Stimulated activated memory B cell treated with anti-CD40 and anti-IgM and Interleukin-4, amounts not matched to agents 10 μg/mL and 1 μg/mL and 100 μg/mL, for 72 hours (primary cell): ENCODE results near the gene PARP15.

Experiments used
- ATAC-seq: fragments of 150-1000 bp; cut with Tn5 transposase; 2 replicates; pipeline ENCODE4 v1.10.0; 2021
- H3K27ac Mint-ChIP-seq: one replicate; pipeline ENCODE4 v1.8.0; 2022; ENCODE audit warnings: mild to moderate bottlenecking, mixed read lengths
- H3K27me3 Mint-ChIP-seq: one replicate; pipeline ENCODE4 v1.8.0; 2022; ENCODE audit warnings: mixed read lengths
- H3K36me3 Mint-ChIP-seq: one replicate; pipeline ENCODE4 v1.8.0; 2022; ENCODE audit warnings: mixed read lengths
- H3K4me1 Mint-ChIP-seq: one replicate; pipeline ENCODE4 v1.8.0; 2022; ENCODE audit warnings: mixed read lengths
- H3K4me3 Mint-ChIP-seq: one replicate; pipeline ENCODE4 v1.8.0; 2022; ENCODE audit warnings: mild to moderate bottlenecking, moderate library complexity, mixed read lengths
- H3K9me3 Mint-ChIP-seq: one replicate; pipeline ENCODE4 v1.8.0; 2022; ENCODE audit warnings: mixed read lengths

The PARP15 gene

DNA sequence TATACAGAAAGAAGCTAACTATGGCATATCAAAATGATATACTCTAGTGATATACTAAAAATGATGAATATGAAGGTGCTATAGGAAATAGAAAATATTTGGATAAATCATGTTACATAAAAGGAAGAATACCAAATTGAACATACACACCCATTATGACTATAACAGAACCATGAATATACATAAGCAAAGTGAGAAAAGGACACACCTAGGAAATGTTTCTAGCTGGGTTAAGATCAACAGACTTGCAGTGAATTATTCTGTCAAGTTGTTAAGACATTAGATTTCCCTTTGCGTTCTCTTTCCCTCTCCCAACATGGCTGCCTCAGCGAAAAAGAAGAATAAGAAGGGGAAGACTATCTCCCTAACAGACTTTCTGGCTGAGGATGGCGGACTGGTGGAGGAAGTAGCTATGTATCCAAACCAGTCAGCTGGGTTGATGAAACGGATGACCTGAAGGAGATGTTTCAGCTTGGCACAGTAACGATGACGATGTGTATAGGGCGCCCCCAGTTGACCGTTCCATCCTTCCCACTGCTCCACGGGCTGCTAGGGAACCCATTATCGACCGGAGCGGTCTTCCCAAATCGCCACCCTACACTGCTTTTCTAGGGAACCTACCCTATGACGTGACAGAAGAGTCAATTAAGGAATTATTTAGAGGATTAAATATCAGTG lies 83.0 kb downstream of the PARP15 start:
- H3K27me3 Mint-ChIP-seq, result no peaks in the 10 kb centered on the region

DNA sequence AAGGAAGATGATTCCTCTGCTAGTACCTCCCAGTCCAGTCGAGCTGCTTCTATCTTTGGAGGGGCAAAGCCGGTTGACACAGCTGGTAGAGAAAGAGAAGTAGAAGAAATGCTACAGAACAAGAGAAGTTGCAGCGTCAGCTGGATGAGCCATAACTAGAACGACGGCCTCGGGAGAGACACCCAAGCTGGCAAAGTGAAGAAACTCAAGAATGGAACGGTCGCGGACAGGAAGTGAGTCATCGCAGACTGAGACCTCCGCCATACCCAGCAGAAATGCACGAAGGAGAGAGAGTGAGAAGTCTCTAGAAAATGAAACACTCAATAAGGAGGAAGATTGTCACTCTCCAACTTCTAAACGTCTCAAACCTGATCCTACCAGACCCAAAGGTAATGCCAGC lies 84.2 kb downstream of the PARP15 start:
- Mint-ChIP-seq H3K36me3 (no peaks in the 10 kb centered on the region), H3K4me3 (peak overlapping the region; percentile 59), H3K27me3 (no peaks in the 10 kb centered on the region), H3K4me1 (peaks cover 25% of the 10 kb centered on the region), H3K27ac (peak overlapping the region; percentile 63), H3K9me3 (peaks cover 8% of the 10 kb centered on the region)
- ATAC-seq, result peak; percentile 67

More for the DNA sequence above, 83.0 kb downstream of the PARP15 start:
- Mint-ChIP-seq H3K27ac (no peak overlapping the region), H3K4me3 (no peak overlapping the region), H3K9me3 (peaks cover 8% of the 10 kb centered on the region), H3K4me1 (peaks cover 25% of the 10 kb centered on the region), H3K36me3 (no peaks in the 10 kb centered on the region)
- no peak for ATAC-seq

DNA sequence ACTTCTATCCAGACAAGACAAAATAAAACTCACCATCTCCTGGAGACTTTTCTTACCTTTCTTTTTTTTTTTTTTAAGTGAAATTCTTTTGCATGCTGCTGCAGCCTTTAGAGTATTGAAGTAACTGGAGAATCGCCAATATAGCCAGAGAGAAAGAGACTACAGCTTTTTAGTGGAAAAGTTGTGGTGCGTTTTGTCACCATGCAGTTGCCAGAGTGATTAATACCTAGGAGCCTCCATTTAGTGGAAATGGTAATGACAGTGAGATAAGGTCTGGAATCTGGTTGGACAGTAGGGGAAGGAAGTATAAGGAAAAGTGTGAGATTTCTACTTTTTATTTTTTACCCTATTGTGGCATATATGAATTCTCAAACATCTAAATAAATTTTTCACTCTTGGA lies 85.1 kb downstream of the PARP15 start:
- peaks cover 8% of the 10 kb centered on the region for H3K9me3 Mint-ChIP-seq
- H3K27me3 Mint-ChIP-seq, result no peaks in the 10 kb centered on the region
- no peak overlapping the region for H3K4me3 Mint-ChIP-seq
- no peaks in the 10 kb centered on the region for H3K36me3 Mint-ChIP-seq
- H3K27ac Mint-ChIP-seq, result no peak overlapping the region
- ATAC-seq, result no peak
- H3K4me1 Mint-ChIP-seq, result peaks cover 25% of the 10 kb centered on the region

DNA sequence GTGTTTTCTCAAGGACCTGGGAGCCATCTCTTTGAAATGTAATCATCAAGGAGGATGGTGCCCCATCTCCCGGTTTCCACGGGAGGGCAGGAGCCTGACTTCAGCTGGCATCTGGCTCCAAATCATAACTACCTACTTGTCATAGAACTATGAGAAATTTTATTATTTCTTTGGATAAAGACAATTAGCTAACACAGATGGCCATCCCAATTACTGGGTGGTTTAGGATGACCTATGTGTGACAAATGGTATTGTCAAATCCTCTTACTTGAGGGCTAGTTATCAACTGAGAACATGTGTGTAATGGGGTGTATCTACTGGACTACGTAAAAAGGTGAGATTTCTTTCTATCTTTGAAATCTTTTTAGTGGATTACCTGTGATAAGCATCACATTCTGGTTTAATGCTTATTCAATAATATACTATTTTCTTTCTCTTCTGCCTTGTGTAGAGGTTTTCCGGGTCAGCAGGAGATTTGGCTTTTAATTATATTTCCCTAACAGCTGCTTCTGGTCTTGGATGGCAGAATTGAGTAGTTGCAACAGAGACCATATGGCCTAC lies 87.9 kb downstream of the PARP15 start:
- H3K4me3 Mint-ChIP-seq, result no peak overlapping the region
- no peaks in the 10 kb centered on the region for H3K36me3 Mint-ChIP-seq
- ATAC-seq, result no peak
- H3K9me3 Mint-ChIP-seq, result peaks cover 10% of the 10 kb centered on the region
- no peaks in the 10 kb centered on the region for H3K27me3 Mint-ChIP-seq
- peaks cover 18% of the 10 kb centered on the region for H3K4me1 Mint-ChIP-seq
- H3K27ac Mint-ChIP-seq, result no peak overlapping the region

DNA sequence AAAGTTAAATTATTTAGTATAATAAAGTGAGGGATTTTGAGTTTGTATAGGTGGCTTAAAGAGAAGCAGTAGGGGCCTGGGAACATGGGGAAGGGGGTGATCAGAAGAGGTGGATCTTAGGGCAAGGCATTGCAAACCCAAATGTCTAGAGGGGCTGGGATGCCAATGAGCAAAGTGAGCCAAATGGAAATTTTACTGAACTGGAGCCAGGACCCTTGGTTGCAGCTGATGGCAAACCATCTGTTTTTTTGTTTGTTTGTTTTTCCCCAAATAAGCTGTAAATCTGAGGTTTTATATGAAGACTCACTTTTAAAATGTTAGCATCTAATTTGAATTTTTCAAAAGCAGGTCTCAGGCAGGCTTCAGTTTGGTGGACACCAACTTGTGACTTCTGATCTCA lies 88.4 kb downstream of the PARP15 start:
- Mint-ChIP-seq H3K27me3 (no peaks in the 10 kb centered on the region), H3K4me3 (no peak overlapping the region), H3K27ac (no peak overlapping the region), H3K4me1 (peaks cover 13% of the 10 kb centered on the region), H3K36me3 (no peaks in the 10 kb centered on the region), H3K9me3 (peaks cover 7% of the 10 kb centered on the region)
- ATAC-seq, result no peak

DNA sequence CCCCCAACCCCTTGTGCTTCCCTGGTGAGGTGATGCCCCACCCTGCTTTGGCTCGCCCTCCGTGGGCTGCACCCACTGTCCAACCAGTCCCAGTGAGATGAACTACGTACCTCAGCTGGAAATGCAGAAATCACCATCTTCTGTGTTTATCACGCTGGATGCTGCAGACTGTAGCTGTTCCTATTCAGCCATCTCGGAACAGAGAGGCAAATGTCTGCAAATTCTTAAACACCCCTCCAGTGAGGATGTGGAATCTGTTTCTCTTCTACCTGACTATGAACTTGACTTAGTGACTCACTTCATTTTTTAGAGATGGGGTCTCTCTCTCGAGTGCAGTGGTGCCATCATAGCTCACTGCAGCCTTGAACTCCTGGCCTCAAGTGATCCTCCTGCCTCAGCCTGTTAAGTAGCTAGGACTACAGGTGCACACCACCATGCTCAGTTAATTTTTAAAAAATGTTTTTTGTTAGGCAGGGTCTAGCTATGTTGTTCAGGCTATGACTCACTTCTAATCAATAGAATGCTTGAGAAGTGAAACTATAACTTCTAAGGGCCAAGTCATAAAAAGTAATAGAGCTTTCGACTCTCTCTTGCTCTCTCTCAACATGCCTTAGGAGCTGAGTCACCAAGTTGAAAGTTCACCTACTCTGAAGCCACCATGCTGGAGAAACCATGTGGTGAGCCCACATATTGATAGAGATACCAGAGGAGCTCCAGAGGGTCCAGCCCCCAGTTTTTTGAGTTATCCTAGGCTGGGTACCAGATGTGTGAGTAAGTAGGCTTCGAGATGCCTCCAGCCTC lies 91.7 kb downstream of the PARP15 start:
- Mint-ChIP-seq H3K27me3 (no peaks in the 10 kb centered on the region), H3K27ac (peak overlapping the region; percentile 27), H3K9me3 (peaks cover 5% of the 10 kb centered on the region), H3K4me1 (no peaks in the 10 kb centered on the region), H3K36me3 (no peaks in the 10 kb centered on the region), H3K4me3 (no peak overlapping the region)
- ATAC-seq, result peak; percentile 27

DNA sequence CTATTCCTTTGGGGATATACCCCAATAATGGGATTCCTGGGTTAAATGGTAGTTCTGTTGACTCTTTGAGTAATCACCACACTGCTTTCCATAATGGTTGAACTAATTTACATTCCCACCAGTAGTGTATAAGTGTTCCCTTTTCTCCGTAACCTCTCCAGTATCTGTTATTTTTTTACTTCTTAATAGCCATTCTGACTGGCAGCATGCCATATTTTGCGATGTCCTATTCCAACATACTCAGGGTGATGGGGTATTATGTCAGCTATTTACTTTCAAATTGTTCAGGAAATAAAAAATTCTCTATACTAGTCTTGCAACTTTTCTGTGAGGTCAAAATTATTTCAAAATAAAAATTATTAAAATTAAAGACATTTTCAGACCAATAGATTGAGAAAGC lies 94.1 kb downstream of the PARP15 start:
- Mint-ChIP-seq H3K36me3 (no peaks in the 10 kb centered on the region), H3K27ac (no peak overlapping the region), H3K4me3 (no peak overlapping the region), H3K4me1 (no peaks in the 10 kb centered on the region), H3K27me3 (no peaks in the 10 kb centered on the region), H3K9me3 (peaks cover 7% of the 10 kb centered on the region)
- no peak for ATAC-seq

DNA sequence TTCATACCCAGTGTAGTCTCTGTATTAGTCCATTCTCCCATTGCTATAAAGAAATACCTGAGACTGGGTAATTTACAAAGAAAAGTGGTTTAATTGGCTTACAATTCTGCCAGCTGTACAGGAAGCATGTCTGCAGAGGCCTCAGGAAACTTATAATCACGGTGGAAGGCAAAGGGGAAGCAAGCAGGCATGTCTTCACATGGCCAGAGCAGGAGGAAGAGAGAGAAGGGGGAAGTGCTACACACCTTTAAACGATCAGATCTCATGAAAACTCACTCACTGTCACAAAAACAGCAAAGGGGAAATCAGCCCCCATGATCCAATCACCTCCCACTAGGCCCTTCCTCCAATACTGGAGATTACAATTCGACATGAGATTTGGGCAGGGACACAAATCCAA lies 96.9 kb downstream of the PARP15 start:
- peaks cover 14% of the 10 kb centered on the region for H3K4me1 Mint-ChIP-seq
- no peak overlapping the region for H3K27ac Mint-ChIP-seq
- no peak for ATAC-seq
- H3K4me3 Mint-ChIP-seq, result no peak overlapping the region
- H3K9me3 Mint-ChIP-seq, result peaks cover 5% of the 10 kb centered on the region
- H3K36me3 Mint-ChIP-seq, result no peaks in the 10 kb centered on the region
- no peaks in the 10 kb centered on the region for H3K27me3 Mint-ChIP-seq

DNA sequence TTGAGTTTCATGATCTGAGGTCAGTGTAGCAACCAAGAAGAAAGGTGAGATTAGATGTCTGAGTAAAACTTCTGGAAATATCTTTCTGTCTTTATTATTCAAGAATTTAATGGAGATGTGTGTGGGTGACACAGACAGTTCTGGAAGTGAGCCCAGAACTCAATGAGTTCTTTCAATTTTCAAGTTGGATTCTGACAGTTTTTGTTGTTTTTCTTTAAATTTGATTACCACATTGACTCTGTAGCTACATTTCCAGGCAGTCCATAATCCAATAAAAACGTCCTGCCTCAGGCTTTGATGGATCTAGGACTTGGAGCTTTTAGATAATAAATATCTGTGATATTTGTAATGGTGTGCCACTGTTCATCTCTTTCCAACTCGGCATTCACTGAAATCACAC lies 99.3 kb downstream of the PARP15 start:
- Mint-ChIP-seq H3K27me3 (no peaks in the 10 kb centered on the region), H3K36me3 (no peaks in the 10 kb centered on the region), H3K4me1 (peaks cover 30% of the 10 kb centered on the region), H3K4me3 (no peak overlapping the region), H3K27ac (no peak overlapping the region), H3K9me3 (peaks cover 5% of the 10 kb centered on the region)
- no peak for ATAC-seq

DNA sequence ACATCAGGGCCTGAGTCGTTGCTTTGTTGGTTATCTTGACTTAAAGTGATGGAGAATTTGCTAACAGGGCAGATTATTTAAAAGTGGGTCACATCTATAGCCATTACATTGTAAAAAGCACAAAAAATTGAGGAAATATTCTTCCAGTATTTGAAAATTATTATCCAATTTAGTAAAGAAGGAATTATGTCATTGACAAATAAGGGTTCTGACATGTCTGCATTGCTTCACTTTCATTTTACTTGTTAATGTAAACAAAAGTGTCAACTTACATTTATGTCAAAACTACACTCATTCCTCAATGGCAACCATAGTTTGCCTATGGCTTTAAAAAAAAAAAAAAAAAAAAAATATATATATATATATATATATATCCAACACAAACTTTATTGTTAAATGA lies 99.8 kb downstream of the PARP15 start:
- Mint-ChIP-seq H3K27ac (no peak overlapping the region), H3K36me3 (no peaks in the 10 kb centered on the region), H3K27me3 (no peaks in the 10 kb centered on the region), H3K4me3 (no peak overlapping the region), H3K4me1 (peaks cover 35% of the 10 kb centered on the region), H3K9me3 (peaks cover 5% of the 10 kb centered on the region)
- no peak for ATAC-seq

DNA sequence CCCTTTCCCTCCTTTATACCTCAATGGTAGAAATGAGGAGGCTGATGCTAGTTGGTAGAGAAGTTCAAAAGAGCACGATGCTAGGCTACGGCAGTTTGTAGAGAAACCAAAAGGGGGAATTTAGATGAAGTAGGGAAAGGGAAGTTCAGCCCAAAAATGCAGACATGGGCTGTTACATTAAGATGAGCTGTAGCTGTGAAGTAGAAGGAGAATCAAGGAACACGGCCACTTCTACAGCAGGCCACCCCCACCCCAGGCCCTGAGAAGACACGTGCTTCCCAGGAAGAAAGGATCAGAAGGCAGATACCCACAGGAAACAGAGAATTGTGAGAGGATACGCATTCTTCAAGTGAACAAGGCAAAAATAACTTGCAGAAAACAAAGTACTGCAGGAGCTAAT lies 101.1 kb downstream of the PARP15 start:
- Mint-ChIP-seq H3K27me3 (no peaks in the 10 kb centered on the region), H3K4me3 (peak overlapping the region; percentile 6), H3K36me3 (no peaks in the 10 kb centered on the region), H3K9me3 (peaks cover 2% of the 10 kb centered on the region), H3K4me1 (peaks cover 48% of the 10 kb centered on the region), H3K27ac (peak overlapping the region; percentile 96)
- peak; percentile 13 for ATAC-seq

DNA sequence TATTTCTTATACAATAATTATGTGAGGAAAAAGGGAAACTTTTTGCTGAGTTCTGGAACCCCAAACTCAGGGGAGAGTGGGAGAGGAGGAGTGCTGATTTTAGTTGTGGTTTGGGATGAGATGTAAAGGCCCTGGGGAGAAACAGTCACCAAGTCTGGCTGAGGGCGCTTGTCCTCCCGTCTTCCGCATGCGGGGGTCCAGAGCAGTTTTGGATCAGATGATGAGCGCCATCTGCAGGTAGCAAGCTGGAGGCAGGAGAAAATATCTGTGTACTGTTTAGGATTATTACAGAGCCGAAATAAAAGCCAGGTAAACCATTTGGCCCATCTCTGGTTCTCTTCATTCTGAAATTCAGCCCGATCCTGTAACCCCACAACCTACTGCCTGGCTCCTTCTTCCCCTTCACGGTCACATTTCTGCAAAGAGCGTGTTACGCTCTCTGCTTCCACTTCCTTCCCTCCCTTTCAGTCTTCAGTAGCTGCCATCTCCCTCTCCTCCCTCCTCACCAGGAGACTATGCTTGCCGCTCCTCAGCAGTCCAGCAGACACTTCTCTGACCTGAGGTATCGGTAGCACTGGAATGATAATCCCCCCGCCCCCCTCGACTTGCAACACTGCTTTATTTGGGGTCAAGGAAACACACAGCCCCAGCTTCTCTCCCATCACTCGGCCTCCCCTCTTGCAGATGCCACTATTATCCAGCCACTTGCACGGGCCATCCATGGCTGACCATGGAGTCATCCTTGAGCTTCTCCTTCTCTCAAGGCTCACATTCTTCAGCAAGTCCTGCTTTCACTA lies 101.8 kb downstream of the PARP15 start:
- peaks cover 54% of the 10 kb centered on the region for H3K4me1 Mint-ChIP-seq
- peaks cover under 1% of the 10 kb centered on the region for H3K9me3 Mint-ChIP-seq
- no peaks in the 10 kb centered on the region for H3K27me3 Mint-ChIP-seq
- H3K4me3 Mint-ChIP-seq, result peak overlapping the region; percentile 93
- H3K27ac Mint-ChIP-seq, result peak overlapping the region; percentile 96
- ATAC-seq, result peak; percentile 70
- H3K36me3 Mint-ChIP-seq, result peaks cover 2% of the 10 kb centered on the region

DNA sequence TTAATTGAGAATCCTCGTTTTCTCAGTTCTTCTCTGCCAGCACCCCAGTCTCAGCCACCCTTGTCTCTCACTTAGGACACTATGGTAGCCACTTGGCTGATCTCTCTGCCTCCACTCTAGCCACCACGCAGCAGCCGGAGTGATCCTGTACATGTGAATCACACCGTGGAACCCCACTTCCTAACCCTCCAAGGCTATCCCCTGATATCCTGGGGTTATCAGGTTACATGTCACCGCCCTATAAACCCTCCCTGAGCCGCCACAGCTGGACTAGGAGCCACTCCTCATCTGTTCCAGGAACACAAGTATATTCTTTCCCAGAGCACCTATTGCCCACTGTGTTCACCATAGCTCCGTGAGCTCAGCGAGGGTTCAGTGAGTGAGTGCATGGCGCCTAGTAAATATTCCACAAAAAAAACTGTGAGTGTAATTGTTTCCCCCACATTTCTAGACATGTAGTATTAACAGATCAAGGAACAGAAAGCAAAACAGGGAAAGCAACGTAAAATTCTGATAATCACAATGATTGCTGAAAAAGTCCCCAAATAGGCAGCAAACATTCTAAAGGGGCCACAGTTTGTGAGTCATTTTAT lies 102.5 kb downstream of the PARP15 start:
- ATAC-seq, result peak; percentile 32
- H3K36me3 Mint-ChIP-seq, result peaks cover 9% of the 10 kb centered on the region
- no peaks in the 10 kb centered on the region for H3K9me3 Mint-ChIP-seq
- no peaks in the 10 kb centered on the region for H3K27me3 Mint-ChIP-seq
- peak overlapping the region; percentile 93 for H3K4me3 Mint-ChIP-seq
- H3K27ac Mint-ChIP-seq, result peak overlapping the region; percentile 96
- H3K4me1 Mint-ChIP-seq, result peaks cover 61% of the 10 kb centered on the region

DNA sequence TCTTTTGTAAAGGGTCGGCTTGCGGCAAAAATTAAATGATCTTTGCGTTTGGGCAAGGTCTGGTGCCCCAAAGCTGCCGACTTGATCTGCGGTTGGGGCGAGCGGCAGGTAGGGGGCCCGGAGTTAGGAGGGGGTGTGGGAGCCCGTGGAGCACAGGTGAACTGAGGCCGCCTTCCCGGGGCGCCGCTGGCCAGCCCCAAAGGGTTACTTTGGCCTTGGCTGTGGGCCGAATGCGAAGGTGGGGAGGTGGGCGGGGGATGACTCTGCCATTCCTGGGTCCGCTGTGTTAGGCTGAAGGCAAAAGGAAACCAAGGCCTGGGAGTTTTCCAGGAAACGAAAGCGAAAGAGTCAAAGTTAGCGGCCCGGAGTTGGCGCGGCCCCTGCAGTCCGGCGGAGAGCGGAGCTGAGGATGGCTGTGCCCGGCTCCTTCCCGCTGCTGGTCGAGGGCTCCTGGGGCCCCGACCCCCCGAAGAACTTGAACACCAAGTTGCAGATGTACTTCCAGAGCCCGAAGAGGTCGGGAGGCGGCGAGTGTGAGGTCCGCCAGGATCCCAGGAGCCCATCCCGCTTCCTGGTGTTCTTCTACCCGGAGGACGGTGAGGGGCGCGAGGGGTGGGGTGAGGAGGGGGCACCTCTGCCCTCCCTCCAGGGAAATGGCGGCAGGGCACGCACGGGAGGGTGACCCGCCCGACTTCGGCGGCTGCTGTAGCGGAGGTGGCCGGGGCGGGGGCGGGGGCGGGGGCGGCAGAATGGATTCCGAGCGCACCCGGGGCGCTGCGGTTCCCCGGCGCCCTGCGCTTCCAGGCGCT lies 103.2 kb downstream of the PARP15 start, which contains the start of gene PARP14:
TSS of gene PARP14 (plus strand) at position 365 of the 809 bp plus-strand sequence. CDS start at position 410, 45 bp downstream.
- Mint-ChIP-seq H3K4me3 (peak within 1 kb of the TSS; percentile 93), H3K27me3 (no peaks in the 10 kb centered on the region), H3K4me1 (peaks cover 65% of the 10 kb centered on the region), H3K27ac (peak within 1 kb of the TSS; percentile 96), H3K36me3 (peaks cover 14% of the 10 kb centered on the region), H3K9me3 (no peaks in the 10 kb centered on the region)
- ATAC-seq, result peak; percentile 70
